HK-2 (cell line): ENCODE measurements around the gene TMF1.

ENCODE experiments used
- DNase-seq: peaks from one replicate; pipeline ENCODE4 v3.0.0-alpha.2; 2018; ENCODE audit not compliant: unreplicated experiment

TMF1 gene

GRCh38 chr3:69051756-69052471 is at the start of gene TMF1:
TMF1 (minus strand) TSS chr3:69052333; CDS start chr3:69052086, 247 bp downstream.
- peak; percentile 94 for DNase-seq

GRCh38 chr3:69099576-69099975 is 47.4 kb upstream of the TMF1 start:
- DNase-seq: no peak

DNA sequence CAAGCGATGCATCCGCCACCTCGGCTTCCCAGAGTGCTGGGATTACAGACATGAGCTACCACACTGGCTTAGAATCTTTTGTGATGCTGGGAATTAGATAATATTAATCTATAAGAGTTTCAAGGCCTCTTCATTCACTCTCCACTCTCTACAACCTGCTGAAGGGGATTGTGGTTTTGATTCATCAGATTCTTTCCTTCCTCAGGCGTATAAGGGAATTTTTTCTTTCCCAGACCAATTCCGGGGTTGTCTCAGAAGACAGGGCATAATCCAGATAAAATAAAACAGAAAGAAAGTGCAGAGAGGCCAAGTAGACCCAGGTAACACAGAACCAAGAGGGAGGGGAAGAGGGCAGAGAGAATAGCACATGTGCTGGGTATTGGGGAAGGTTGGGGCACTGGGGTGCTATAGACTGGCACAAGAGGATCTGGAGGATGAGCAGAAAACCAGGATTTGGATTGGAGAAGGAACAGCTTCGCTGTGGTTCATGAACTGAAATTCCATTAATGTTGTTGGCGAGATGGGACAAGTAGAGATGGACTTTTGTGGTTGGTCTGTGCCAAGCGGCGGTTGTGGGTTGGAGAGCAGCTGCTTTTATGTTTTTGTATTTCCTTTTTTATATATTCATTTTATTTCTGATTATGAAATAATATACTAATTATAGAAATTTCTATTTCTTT is 45.4 kb upstream of the TMF1 start:
- no peak for DNase-seq

GRCh38 chr3:69096299-69096698 is 44.2 kb upstream of the TMF1 start:
- no peak for DNase-seq

GRCh38 chr3:69095636-69096035 is 43.5 kb upstream of the TMF1 start:
- no peak for DNase-seq

DNA sequence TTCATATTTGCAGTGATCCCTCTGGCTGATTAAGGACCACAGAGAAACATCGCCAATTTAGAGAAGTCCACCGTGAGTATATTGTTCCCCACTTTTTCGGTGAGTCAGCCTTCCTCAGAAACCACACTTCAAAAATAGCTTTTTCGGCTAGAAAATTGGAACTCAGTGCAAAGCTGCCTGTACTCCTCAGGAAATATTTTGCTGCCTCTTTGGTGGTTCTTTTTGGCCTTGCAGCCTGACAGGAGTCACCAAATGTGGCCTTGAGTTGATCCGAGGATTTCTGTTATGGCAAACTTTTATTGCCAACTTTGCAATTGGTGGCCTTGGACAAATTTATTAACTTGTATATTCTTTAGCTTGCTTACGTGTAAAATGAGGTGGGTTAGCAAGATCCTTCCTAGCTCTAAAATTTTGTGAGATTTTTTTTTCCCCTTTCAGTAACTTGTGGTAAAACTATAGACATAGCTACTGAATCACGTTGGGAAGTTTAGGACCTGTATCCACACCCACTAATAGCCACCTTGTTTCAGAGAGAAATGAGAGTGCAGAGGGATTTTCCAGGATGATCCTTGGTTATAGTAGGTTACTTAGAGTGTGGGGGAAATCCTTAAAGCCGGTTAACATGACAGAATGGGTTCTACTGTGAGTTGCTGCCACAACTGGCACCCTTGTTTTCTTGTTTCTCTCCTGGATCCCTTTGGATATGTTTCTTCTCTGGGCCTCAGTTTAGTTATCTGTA is 42.5 kb upstream of the TMF1 start:
- DNase-seq: no peak

DNA sequence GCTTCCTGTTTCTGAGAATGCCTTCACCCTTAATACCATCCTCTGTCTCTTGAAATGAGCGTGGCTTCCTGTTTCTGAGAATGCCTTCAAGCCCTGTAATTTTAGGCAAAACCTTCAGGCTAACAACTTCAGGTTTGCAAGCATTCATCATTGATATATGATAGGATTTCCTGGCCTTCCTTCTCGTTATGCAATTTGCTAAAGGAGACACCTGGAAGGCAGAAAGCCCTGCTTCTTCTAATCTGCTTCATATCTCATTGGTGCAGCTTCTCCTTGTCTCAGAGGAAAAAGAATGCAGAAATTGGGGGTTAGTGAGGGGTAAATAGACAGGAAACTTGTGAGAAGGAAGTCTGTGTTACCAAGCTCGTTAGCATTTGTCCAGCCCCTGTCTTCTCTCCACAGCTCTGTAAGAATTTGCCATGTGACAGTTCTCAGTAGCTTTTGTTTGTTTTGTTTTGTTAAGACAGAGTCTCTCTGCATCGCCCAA is 39.9 kb upstream of the TMF1 start:
- DNase-seq: no peak

DNA sequence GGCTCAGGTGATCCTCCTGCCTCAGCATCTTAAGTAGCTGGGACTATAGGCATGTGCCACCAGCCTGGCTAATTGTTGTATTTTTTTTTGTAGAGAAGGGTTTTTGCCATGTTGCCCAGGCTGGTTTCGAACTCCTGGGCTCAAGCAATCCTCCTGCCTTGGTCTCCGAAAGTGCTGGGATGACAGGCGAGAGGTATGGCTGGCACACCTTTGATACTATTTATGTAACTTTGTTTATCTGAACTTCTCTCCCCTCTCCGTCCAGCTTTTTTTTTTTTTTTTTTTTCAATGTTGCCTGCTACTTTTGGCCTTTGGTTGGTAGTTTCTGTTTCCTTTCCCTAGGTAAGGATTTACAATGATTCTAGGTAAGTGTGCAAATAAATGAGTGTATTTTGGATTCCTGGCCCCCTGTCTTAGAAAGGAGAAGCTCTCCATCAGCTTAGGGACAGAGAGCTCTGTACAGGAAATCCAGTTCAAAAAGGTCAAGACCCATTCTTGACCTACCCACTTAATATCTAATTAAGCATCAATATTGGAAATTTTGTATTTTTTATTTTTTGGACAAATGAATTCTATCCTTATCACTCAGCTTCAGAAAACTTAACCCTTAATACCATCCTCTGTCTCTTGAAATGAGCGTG is 39.4 kb upstream of the TMF1 start:
- DNase-seq: no peak

DNA sequence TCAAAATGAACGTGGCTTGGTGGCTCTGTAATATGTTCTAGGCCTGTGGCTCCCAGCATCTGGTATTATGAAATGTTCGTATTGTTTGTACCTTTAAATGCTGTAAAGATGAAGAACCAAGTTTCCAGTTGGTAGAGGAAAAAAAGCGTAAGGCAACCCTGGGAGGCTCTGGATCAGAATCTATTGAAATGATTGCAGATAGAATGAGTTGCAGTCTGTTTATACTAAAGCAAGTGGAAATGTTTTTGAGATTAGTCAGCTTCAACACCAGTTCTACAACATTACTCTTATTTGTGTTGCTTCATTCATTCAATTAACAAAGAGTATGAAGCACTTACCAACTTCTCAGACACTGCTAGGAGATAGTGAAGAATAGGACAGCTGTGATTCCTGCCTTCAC is 37.9 kb upstream of the TMF1 start:
- no peak for DNase-seq

GRCh38 chr3:69088063-69088462 is 35.9 kb upstream of the TMF1 start:
- no peak for DNase-seq

DNA sequence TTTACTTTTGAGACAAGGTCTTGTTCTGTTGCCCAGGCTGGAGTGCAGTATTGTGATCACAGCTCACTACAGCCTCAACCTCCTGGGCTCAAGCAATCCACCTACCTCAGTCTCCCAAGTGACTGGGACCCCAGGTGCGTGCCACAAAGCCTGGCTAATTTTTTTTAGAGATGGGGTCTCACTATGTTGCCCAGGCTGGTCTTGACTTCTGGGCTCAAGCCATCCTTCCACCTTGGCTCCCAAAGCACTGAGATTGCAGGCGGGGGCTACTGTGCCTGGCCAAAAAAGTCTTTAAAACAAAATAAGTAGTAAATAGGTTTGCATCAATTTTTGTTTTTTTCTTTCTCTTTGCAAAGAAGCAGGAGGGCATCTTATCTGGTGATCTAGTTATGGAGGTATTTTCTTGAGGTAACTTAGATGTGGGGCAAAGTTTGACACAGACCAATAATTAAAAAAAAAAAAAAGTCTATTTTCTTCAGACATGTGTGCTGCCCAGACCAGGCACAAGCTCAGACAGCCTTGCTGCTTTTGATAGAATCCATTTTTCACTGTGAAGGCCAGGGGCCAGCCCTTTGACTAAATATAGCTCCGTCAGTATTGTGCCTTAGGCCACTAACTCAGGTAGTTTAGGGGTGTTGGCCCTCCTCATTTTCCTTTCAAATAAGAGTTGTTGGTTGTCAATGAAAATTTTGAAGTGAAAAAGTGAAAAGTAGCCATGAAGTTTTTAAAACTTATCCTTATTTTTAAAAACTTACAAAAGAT is 35.1 kb upstream of the TMF1 start:
- no peak for DNase-seq

DNA sequence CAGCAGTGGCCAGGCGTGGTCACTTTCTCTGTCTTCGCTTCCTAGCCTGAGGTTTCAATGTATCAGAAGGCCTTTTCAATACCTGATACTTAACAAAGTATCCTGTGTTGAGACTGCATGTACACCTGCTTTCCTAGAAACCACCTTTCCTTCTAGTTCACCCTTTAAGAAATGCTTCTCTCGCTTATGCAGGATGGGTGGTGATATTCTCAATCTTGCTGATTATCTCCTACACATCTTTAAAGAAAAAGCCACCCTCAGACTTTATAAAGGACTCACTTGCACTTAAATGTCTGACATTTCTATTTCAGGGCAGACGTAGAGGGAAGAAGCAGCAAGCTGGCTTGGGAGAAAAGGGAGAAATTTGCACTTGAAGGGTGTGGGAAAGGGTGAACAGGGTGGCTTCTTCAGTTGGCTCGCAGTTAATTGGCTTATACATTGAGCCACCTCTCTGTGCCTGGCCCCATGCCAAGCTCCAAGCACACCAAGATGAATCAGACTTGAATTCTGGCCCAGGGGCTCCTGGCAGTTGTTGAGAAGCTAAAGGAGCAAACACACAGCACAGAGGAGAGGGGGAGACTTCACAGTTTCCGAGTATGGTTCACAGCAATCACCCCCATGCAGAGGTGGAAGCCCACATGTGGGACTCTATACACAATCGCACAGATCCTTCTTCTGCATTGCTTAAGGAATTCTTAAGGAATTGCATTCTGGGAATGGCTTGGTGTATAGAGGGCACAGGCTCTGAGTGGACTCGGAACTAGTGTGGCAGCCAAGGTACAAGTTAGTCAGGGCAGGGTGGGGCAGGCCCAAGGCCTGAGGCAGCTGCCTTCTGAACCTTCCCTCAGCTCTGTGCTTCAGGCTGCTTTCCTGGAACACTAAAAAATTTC is 33.9 kb upstream of the TMF1 start:
- peak; percentile 87 for DNase-seq

GRCh38 chr3:69085168-69085832 is 33.2 kb upstream of the TMF1 start:
- DNase-seq: peak; percentile 24

- DNase-seq: peak; percentile 82
These were observed 32.4 kb upstream of the TMF1 start, which contains the start of gene ARL6IP5 for GRCh38 chr3:69084326-69085167. ARL6IP5 (plus strand) TSS chr3:69084937; CDS start chr3:69085048, 111 bp downstream.

GRCh38 chr3:69082805-69083204 is 30.7 kb upstream of the TMF1 start:
- peak; percentile 65 for DNase-seq

- DNase-seq: no peak
These were observed 30.2 kb upstream of the TMF1 start for GRCh38 chr3:69082361-69082760.

GRCh38 chr3:69081583-69082262 is 29.6 kb upstream of the TMF1 start:
- peak; percentile 13 for DNase-seq
